Activated B cell treated with CpG ODN at 0.5 μM for 24 hours (primary cell): ENCODE data around the gene RAB21. TPM values are rescaled to one million over a fixed set of nuclear protein-coding genes. Genes with fewer than 3 reads are reported as not detected.
"Not testable (repeated sequence)": the region's sequence is repeated elsewhere in the genome, so short reads cannot be mapped to it uniquely, and the experiment has no call there.

Source experiments
- ATAC-seq: fragments of 200-7000 bp; cut with Tn5 transposase; one replicate; pipeline ENCODE4 v1.10.0; 2021; ENCODE audit warnings: low read depth, mild to moderate bottlenecking, moderate library complexity
- CTCF ChIA-PET: fragments of 350-600 bp; sonication (Branson Sonifier 250); formaldehyde crosslinking; loops from one replicate; lab custom pipeline; 2021; ENCODE audit warnings: antibody characterized with exemption; lab: Charles Lee
- POLR2A ChIA-PET: fragments of 350-600 bp; sonication (Branson Sonifier 250); formaldehyde crosslinking; loops from one replicate; lab custom pipeline; 2021; ENCODE audit warnings: antibody characterized with exemption; lab: Charles Lee
- DNase-seq: peaks from one replicate; pipeline ENCODE4 v3.0.0; 2022
- H3K27ac Mint-ChIP-seq: one replicate; pipeline ENCODE4 v1.8.0; 2020; ENCODE audit warnings: mixed read lengths
- H3K27me3 Mint-ChIP-seq: one replicate; pipeline ENCODE4 v1.8.0; 2021; ENCODE audit warnings: mixed read lengths
- H3K36me3 Mint-ChIP-seq: one replicate; pipeline ENCODE4 v1.8.0; 2021; ENCODE audit warnings: low read depth, mixed read lengths
- H3K4me1 Mint-ChIP-seq: one replicate; pipeline ENCODE4 v1.8.0; 2021; ENCODE audit warnings: mixed read lengths
- H3K4me3 Mint-ChIP-seq: one replicate; pipeline ENCODE4 v1.8.0; 2020; ENCODE audit warnings: mild to moderate bottlenecking, mixed read lengths
- H3K9me3 Mint-ChIP-seq: one replicate; pipeline ENCODE4 v1.8.0; 2020; ENCODE audit warnings: mixed read lengths
- CTCF ChIP-seq: fragments of 200-600 bp; IDR thresholded peaks from one replicate; pipeline ENCODE4 v1.8.0; 2022; ENCODE audit warnings: antibody characterized with exemption, mild to moderate bottlenecking
- intact Hi-C: fragments of 100-400 bp; cut with micrococcal nuclease; formaldehyde crosslinking; loops from one replicate; pipeline ENCODE4 v1.15.1; 2024
- total RNA-seq: library from RNA; stranded (reverse); gene quantifications from 2 replicates; pipeline ENCODE4 v1.2.3, GENCODE V29; 2022

RAB21 gene
- total RNA-seq, 1 donor from 2014 or later, result 112 TPM

GRCh38 chr12:71759941-71760340 lies 5.3 kb downstream of the RAB21 start:
- H3K4me3 Mint-ChIP-seq, result no peak overlapping the region
- intact Hi-C loops, result no loop called here

GRCh38 chr12:71760471-71760870 lies 5.8 kb downstream of the RAB21 start:
- peaks cover 17% of the 10 kb centered on the region for H3K9me3 Mint-ChIP-seq
- H3K4me1 Mint-ChIP-seq, result peaks cover 64% of the 10 kb centered on the region
- TF ChIP-seq CTCF, result no peak
- CTCF ChIA-PET, result interaction anchor here (0.9 to 2.4 kb wide), 2 partner anchors 19 kb away, joined by 4 to 10 read pairs; no protein-coding TSS in a partner anchor
- H3K4me3 Mint-ChIP-seq, result no peak overlapping the region
- no peak overlapping the region for H3K27ac Mint-ChIP-seq
- H3K27me3 Mint-ChIP-seq, result no peaks in the 10 kb centered on the region
- ATAC-seq, result no peak
- peaks cover 78% of the 10 kb centered on the region for H3K36me3 Mint-ChIP-seq
- POLR2A ChIA-PET, result interaction anchor here (1.3 kb wide), 1 partner anchor 74 kb away, joined by 4 read pairs; the partner anchor contains the start of gene TMEM19
- DNase-seq, result no peak
- intact Hi-C loops, result no loop called here

More at GRCh38 chr12:71759941-71760340, 5.3 kb downstream of the RAB21 start:
- H3K4me1 Mint-ChIP-seq, result peaks cover 59% of the 10 kb centered on the region
- H3K27ac Mint-ChIP-seq, result peak overlapping the region; percentile 10
- CTCF ChIA-PET, result interaction anchor here (0.9 to 2.4 kb wide), 2 partner anchors 13 to 20 kb away, joined by 5 to 10 read pairs; no protein-coding TSS in a partner anchor
- ATAC-seq (no peak), DNase-seq (no peak)
- peaks cover 17% of the 10 kb centered on the region for H3K9me3 Mint-ChIP-seq
- no peak for TF ChIP-seq CTCF
- H3K36me3 Mint-ChIP-seq, result peaks cover 76% of the 10 kb centered on the region
- H3K27me3 Mint-ChIP-seq, result no peaks in the 10 kb centered on the region
- POLR2A ChIA-PET, result interaction anchor here (1.3 kb wide), 1 partner anchor 74 kb away, joined by 4 read pairs; the partner anchor contains the start of gene TMEM19

GRCh38 chr12:71761354-71761753 lies 6.7 kb downstream of the RAB21 start:
- H3K27me3 Mint-ChIP-seq, H3K27ac Mint-ChIP-seq, H3K4me3 Mint-ChIP-seq, POLR2A ChIA-PET, DNase-seq, ATAC-seq, intact Hi-C loops: not testable (repeated sequence)
- Mint-ChIP-seq H3K36me3 (peaks cover 72% of the 10 kb centered on the region), H3K9me3 (peaks cover 17% of the 10 kb centered on the region), H3K4me1 (peaks cover 66% of the 10 kb centered on the region)
- CTCF ChIA-PET, result interaction anchor here (0.9 kb wide), 1 partner anchor 19 kb away, joined by 4 read pairs; no protein-coding TSS in a partner anchor

GRCh38 chr12:71763677-71764379 lies 9.2 kb downstream of the RAB21 start:
- CTCF ChIA-PET, result no interaction called here
- no peak overlapping the region for H3K27ac Mint-ChIP-seq
- intact Hi-C loops, result loop anchor here (1.0 to 2.0 kb wide), 2 partner anchors 10 to 17 kb away; partner anchors contain the start of gene RAB21

GRCh38 chr12:71764587-71765321 lies 10.1 kb downstream of the RAB21 start:
- H3K27me3 Mint-ChIP-seq, result no peaks in the 10 kb centered on the region
- H3K27ac Mint-ChIP-seq, result no peak overlapping the region
- H3K36me3 Mint-ChIP-seq, result peaks cover 52% of the 10 kb centered on the region
- ChIA-PET CTCF (no interaction called here), POLR2A (no interaction called here)
- ATAC-seq (no peak), DNase-seq (no peak)
- H3K4me1 Mint-ChIP-seq, result peaks cover 61% of the 10 kb centered on the region
- no peak for TF ChIP-seq CTCF
- no peak overlapping the region for H3K4me3 Mint-ChIP-seq
- intact Hi-C loops, result loop anchor here (2.0 kb wide), 1 partner anchor 16 kb away; no protein-coding TSS in a partner anchor
- H3K9me3 Mint-ChIP-seq, result peaks cover 14% of the 10 kb centered on the region

More at GRCh38 chr12:71763677-71764379, 9.2 kb downstream of the RAB21 start:
- Mint-ChIP-seq H3K9me3 (peaks cover 17% of the 10 kb centered on the region), H3K4me3 (no peak overlapping the region), H3K36me3 (peaks cover 59% of the 10 kb centered on the region), H3K27me3 (no peaks in the 10 kb centered on the region), H3K4me1 (peaks cover 65% of the 10 kb centered on the region)
- no peak for TF ChIP-seq CTCF
- no peak for ATAC-seq
- DNase-seq, result no peak
- POLR2A ChIA-PET, result no interaction called here
